ENCODE measurements around the gene KANSL1. TPM values are rescaled to one million over a fixed set of nuclear protein-coding genes. Genes with fewer than 3 reads are reported as not detected.
A peak's percentile ranks its signal among the peaks of the same experiment; 100 is the strongest.

KANSL1 gene
- total and polyA plus RNA-seq, 2 experiments from 2014 or later = 49.0 to 206 TPM

DNA sequence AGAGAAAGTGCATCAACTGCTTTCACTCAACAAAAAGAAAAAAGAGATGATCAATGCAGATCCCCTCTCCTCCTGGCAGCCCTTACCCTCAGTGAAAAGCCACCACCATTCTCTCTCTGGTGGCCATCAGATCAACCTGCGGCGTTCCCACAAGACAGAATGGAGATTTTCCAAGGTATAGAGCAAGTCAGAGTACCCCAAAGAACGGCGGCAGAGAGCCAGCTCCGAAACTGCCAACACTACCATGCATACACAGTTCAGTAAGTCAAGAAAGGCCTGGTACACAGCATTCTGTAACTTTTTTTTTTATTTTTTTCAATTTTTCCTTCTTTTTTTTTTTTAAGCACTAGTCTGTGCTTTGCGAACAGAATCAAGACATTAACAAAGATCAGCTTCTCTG is 163.6 kb downstream of the KANSL1 start:
- H3K4me2 ChIP-seq = no peak overlapping the region
- Mint-ChIP-seq H3K27me3 (ENCODE audit: insufficient read depth, low read depth, poor library complexity) (peaks cover 29% of the 10 kb centered on the region), H3K4me1 (peaks cover 51% of the 10 kb centered on the region), H3K27ac (0 out of 2 replicates have a peak overlapping the region, but pooled peaks have one; percentile 9), H3K9me3 (no peaks in the 10 kb centered on the region), H3K36me3 (ENCODE audit: low read depth) (peaks cover 60% of the 10 kb centered on the region), H3K4me3 (no peak overlapping the region)
- H2AFZ ChIP-seq = no peak overlapping the region
- peaks cover 24% of the 10 kb centered on the region for H3K36me3 ChIP-seq (ENCODE audit: insufficient read depth)
- H3K27me3 ChIP-seq (ENCODE audit: insufficient read depth) = no peaks in the 10 kb centered on the region
- ATAC-seq = no peak
- H3F3A ChIP-seq (replicated peaks; ENCODE audit: low read depth) = peaks cover 18% of the 10 kb centered on the region
- TF ChIP-seq ZNF331 (CRISPR knock-in tag; IDR thresholded peaks at IDR 0.05; ENCODE audit: low read depth) (no peak), POLR2AphosphoS5 (IDR thresholded peaks at IDR 0.05; ENCODE audit: low read depth) (no peak), REST (IDR thresholded peaks at IDR 0.05; ENCODE audit: unreplicated experiment) (no peak), STAT1 (IDR thresholded peaks at IDR 0.05; ENCODE audit: unreplicated experiment) (no peak), NANOG (IDR thresholded peaks at IDR 0.05; ENCODE audit: borderline replicate concordance) (no peak), JUNB (IDR thresholded peaks at IDR 0.05; ENCODE audit: unreplicated experiment) (no peak), EZH2phosphoT487 (IDR thresholded peaks at IDR 0.05; ENCODE audit: unreplicated experiment) (no peak), CREB1 (CRISPR knock-in tag; IDR thresholded peaks at IDR 0.05; ENCODE audit: low read depth) (no peak), ZNF114 (CRISPR knock-in tag; IDR thresholded peaks at IDR 0.05) (no peak), EZH2 (IDR thresholded peaks at IDR 0.05; ENCODE audit: low read depth, unreplicated experiment) (no peak)
- TF ChIP-seq, protein P1, sequence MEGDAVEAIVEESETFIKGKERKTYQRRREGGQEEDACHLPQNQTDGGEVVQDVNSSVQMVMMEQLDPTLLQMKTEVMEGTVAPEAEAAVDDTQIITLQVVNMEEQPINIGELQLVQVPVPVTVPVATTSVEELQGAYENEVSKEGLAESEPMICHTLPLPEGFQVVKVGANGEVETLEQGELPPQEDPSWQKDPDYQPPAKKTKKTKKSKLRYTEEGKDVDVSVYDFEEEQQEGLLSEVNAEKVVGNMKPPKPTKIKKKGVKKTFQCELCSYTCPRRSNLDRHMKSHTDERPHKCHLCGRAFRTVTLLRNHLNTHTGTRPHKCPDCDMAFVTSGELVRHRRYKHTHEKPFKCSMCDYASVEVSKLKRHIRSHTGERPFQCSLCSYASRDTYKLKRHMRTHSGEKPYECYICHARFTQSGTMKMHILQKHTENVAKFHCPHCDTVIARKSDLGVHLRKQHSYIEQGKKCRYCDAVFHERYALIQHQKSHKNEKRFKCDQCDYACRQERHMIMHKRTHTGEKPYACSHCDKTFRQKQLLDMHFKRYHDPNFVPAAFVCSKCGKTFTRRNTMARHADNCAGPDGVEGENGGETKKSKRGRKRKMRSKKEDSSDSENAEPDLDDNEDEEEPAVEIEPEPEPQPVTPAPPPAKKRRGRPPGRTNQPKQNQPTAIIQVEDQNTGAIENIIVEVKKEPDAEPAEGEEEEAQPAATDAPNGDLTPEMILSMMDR (conservative IDR thresholded peaks at IDR 0.05; ENCODE audit: low read depth in 2 of 2) = no peak
- TF ChIP-seq, protein P2, sequence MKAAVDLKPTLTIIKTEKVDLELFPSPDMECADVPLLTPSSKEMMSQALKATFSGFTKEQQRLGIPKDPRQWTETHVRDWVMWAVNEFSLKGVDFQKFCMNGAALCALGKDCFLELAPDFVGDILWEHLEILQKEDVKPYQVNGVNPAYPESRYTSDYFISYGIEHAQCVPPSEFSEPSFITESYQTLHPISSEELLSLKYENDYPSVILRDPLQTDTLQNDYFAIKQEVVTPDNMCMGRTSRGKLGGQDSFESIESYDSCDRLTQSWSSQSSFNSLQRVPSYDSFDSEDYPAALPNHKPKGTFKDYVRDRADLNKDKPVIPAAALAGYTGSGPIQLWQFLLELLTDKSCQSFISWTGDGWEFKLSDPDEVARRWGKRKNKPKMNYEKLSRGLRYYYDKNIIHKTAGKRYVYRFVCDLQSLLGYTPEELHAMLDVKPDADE (IDR thresholded peaks at IDR 0.05) = no peak
- TF ChIP-seq, protein P3, sequence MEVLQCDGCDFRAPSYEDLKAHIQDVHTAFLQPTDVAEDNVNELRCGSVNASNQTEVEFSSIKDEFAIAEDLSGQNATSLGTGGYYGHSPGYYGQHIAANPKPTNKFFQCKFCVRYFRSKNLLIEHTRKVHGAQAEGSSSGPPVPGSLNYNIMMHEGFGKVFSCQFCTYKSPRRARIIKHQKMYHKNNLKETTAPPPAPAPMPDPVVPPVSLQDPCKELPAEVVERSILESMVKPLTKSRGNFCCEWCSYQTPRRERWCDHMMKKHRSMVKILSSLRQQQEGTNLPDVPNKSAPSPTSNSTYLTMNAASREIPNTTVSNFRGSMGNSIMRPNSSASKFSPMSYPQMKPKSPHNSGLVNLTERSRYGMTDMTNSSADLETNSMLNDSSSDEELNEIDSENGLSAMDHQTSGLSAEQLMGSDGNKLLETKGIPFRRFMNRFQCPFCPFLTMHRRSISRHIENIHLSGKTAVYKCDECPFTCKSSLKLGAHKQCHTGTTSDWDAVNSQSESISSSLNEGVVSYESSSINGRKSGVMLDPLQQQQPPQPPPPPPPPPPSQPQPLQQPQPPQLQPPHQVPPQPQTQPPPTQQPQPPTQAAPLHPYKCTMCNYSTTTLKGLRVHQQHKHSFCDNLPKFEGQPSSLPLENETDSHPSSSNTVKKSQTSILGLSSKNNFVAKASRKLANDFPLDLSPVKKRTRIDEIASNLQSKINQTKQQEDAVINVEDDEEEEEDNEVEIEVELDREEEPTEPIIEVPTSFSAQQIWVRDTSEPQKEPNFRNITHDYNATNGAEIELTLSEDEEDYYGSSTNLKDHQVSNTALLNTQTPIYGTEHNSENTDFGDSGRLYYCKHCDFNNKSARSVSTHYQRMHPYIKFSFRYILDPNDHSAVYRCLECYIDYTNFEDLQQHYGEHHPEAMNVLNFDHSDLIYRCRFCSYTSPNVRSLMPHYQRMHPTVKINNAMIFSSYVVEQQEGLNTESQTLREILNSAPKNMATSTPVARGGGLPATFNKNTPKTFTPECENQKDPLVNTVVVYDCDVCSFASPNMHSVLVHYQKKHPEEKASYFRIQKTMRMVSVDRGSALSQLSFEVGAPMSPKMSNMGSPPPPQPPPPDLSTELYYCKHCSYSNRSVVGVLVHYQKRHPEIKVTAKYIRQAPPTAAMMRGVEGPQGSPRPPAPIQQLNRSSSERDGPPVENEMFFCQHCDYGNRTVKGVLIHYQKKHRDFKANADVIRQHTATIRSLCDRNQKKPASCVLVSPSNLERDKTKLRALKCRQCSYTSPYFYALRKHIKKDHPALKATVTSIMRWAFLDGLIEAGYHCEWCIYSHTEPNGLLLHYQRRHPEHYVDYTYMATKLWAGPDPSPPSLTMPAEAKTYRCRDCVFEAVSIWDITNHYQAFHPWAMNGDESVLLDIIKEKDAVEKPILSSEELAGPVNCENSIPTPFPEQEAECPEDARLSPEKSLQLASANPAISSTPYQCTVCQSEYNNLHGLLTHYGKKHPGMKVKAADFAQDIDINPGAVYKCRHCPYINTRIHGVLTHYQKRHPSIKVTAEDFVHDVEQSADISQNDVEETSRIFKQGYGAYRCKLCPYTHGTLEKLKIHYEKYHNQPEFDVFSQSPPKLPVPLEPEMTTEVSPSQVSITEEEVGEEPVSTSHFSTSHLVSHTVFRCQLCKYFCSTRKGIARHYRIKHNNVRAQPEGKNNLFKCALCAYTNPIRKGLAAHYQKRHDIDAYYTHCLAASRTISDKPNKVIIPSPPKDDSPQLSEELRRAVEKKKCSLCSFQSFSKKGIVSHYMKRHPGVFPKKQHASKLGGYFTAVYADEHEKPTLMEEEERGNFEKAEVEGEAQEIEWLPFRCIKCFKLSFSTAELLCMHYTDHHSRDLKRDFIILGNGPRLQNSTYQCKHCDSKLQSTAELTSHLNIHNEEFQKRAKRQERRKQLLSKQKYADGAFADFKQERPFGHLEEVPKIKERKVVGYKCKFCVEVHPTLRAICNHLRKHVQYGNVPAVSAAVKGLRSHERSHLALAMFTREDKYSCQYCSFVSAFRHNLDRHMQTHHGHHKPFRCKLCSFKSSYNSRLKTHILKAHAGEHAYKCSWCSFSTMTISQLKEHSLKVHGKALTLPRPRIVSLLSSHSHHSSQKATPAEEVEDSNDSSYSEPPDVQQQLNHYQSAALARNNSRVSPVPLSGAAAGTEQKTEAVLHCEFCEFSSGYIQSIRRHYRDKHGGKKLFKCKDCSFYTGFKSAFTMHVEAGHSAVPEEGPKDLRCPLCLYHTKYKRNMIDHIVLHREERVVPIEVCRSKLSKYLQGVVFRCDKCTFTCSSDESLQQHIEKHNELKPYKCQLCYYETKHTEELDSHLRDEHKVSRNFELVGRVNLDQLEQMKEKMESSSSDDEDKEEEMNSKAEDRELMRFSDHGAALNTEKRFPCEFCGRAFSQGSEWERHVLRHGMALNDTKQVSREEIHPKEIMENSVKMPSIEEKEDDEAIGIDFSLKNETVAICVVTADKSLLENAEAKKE (CRISPR knock-in tag; IDR thresholded peaks at IDR 0.05) = no peak
- H3K27ac ChIP-seq (ENCODE audit: low read depth) = peak overlapping the region; percentile 14
- H4K20me1 ChIP-seq (replicated peaks; ENCODE audit: insufficient read depth) = peaks cover 11% of the 10 kb centered on the region
- no peak for DNase-seq (ENCODE audit: low spot score)
- no peaks in the 10 kb centered on the region for H3K9me2 ChIP-seq (ENCODE audit: insufficient read depth)
- no peaks in the 10 kb centered on the region for H3K79me2 ChIP-seq (replicated peaks; ENCODE audit: insufficient read depth)
- H3K4me1 ChIP-seq (ENCODE audit: insufficient read depth) = peaks cover 41% of the 10 kb centered on the region
- H3K4me3 ChIP-seq = no peak overlapping the region
